Spleen (tissue), 7 donors: Measurements from ENCODE around the gene PRKCD.

Experiments
- POLR2A ChIP-seq, 3 donors: fragments of 450-650 bp; IDR thresholded peaks; one replicate each; pipeline ENCODE4 v1.5.1; 2017; ENCODE audit warnings: antibody characterized with exemption in 3 of 3, mild to moderate bottlenecking in 1 of 3
- TF ChIP-seq, protein P1 (sequence below), 11 experiments: fragments of 200-600 bp in 7 of 11; fragments of 450-650 bp in 4 of 11; sonication (generic) in 4 of 11; IDR thresholded peaks in 8 of 11; conservative IDR thresholded peaks in 3 of 11; 1 replicate in 7 of 11; 2 replicates in 4 of 11; pipeline versions ENCODE4 v1.4.0 to v1.8.0; 2016 to 2021; ENCODE audit warnings: antibody characterized with exemption in 11 of 11, inconsistent platforms in 4 of 11, mild to moderate bottlenecking in 1 of 11
- donor health status: DM: no; HTN: no; CAD: no; lungs with moderate emphysema.
- donor health status: DM: no; HTN: no; CAD: no.
- donor health status: DM: no; HTN: no; CAD: no.

DNA sequence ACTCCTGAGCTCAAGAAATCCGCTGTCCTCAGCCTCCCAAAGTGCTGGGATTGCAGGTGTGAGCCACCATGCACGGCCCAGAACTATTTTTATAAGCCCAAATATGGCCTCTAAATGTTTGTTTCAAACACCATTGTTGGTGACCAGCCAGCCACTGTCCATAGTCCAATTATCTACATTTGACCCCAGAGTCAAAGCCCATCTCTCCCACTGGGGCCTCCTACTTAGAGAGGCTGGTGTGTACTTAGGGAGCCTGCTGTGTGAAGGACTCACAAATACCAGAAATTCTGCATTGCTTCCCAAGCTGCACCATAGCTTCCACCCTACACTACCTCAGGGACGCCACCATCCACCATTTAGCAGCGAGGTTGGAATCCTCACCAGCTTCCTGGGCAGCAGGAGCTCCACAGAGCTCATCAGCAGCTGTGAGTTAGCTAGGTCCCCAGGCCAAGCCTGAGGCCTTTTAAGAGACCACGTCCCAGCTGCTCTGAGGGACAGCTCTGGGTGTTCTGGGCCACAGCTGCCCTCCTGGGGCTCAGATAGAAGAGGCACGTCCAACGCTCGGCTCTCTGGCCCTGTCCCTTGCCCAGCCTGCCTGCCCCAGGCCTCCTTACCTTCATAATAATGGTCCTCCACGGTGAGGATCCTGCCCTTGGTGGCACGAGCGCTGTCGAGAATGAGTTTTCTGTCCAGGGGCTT is 65.3 kb downstream of the PRKCD start:
- no peak for TF ChIP-seq POLR2A (IDR thresholded peaks at IDR 0.05)
- TF ChIP-seq, protein P1, sequence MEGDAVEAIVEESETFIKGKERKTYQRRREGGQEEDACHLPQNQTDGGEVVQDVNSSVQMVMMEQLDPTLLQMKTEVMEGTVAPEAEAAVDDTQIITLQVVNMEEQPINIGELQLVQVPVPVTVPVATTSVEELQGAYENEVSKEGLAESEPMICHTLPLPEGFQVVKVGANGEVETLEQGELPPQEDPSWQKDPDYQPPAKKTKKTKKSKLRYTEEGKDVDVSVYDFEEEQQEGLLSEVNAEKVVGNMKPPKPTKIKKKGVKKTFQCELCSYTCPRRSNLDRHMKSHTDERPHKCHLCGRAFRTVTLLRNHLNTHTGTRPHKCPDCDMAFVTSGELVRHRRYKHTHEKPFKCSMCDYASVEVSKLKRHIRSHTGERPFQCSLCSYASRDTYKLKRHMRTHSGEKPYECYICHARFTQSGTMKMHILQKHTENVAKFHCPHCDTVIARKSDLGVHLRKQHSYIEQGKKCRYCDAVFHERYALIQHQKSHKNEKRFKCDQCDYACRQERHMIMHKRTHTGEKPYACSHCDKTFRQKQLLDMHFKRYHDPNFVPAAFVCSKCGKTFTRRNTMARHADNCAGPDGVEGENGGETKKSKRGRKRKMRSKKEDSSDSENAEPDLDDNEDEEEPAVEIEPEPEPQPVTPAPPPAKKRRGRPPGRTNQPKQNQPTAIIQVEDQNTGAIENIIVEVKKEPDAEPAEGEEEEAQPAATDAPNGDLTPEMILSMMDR (IDR thresholded peaks at IDR 0.05 in 8 of 11, conservative IDR thresholded peaks at IDR 0.05 in 3 of 11) = no peak
